ENCODE data around the gene CAMTA1. TPM values are rescaled to one million over a fixed set of nuclear protein-coding genes. Genes with fewer than 3 reads are reported as not detected.

The CAMTA1 gene
- total RNA-seq, 1 experiment from 2014 or later, result 85.2 TPM

- no peak for TF ChIP-seq EZH2 (IDR thresholded peaks at IDR 0.05; ENCODE audit: borderline replicate concordance, low read depth, low read length, poor library complexity, severe bottlenecking)
- TF ChIP-seq, protein P1, sequence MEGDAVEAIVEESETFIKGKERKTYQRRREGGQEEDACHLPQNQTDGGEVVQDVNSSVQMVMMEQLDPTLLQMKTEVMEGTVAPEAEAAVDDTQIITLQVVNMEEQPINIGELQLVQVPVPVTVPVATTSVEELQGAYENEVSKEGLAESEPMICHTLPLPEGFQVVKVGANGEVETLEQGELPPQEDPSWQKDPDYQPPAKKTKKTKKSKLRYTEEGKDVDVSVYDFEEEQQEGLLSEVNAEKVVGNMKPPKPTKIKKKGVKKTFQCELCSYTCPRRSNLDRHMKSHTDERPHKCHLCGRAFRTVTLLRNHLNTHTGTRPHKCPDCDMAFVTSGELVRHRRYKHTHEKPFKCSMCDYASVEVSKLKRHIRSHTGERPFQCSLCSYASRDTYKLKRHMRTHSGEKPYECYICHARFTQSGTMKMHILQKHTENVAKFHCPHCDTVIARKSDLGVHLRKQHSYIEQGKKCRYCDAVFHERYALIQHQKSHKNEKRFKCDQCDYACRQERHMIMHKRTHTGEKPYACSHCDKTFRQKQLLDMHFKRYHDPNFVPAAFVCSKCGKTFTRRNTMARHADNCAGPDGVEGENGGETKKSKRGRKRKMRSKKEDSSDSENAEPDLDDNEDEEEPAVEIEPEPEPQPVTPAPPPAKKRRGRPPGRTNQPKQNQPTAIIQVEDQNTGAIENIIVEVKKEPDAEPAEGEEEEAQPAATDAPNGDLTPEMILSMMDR (conservative IDR thresholded peaks at IDR 0.05; ENCODE audit: low read depth, low read length), result peak; percentile 82
- H3K27me3 ChIP-seq (replicated peaks; ENCODE audit: insufficient read depth, low read depth, low read length, poor library complexity), result no peaks in the 10 kb centered on the region
- POLR2A ChIA-PET (ENCODE audit: low non-redundant PET), result no interaction called here
- H3K9me3 ChIP-seq (ENCODE audit: low read depth, low read length, poor library complexity, severe bottlenecking), result no peaks in the 10 kb centered on the region
- BruUV-seq (replicated peaks), result no TSS peak
- no peaks in the 10 kb centered on the region for H3K36me3 ChIP-seq (ENCODE audit: insufficient read depth, low read length, poor library complexity, severe bottlenecking)
- no peaks in the 10 kb centered on the region for H3K4me1 ChIP-seq (ENCODE audit: insufficient read depth, low read length, poor library complexity, severe bottlenecking)
- CTCF ChIA-PET, result no interaction called here
- H3K4me3 ChIP-seq (ENCODE audit: low read depth, low read length, poor library complexity, severe bottlenecking), result no peak overlapping the region
- intact Hi-C loops (cut with micrococcal nuclease; ENCODE audit: unreplicated experiment), result loop anchor here (2.0 to 10.0 kb wide), 2 partner anchors 95 to 165 kb away; no protein-coding TSS in a partner anchor
- peak; percentile 66 for DNase-seq (ENCODE audit: low spot score)
- no peak overlapping the region for H3K27ac ChIP-seq (ENCODE audit: low read depth, low read length, poor library complexity, severe bottlenecking)
These were observed 104.7 kb downstream of the CAMTA1 start for GRCh38 chr1:6889875-6890480.

- ChIA-PET CTCF (no interaction called here), POLR2A (ENCODE audit: low non-redundant PET) (no interaction called here)
- Histone ChIP-seq H3K27me3 (replicated peaks; ENCODE audit: insufficient read depth, low read depth, low read length, poor library complexity) (no peaks in the 10 kb centered on the region), H3K9me3 (ENCODE audit: low read depth, low read length, poor library complexity, severe bottlenecking) (no peaks in the 10 kb centered on the region), H3K4me3 (ENCODE audit: low read depth, low read length, poor library complexity, severe bottlenecking) (no peak overlapping the region), H3K27ac (ENCODE audit: low read depth, low read length, poor library complexity, severe bottlenecking) (no peak overlapping the region), H3K4me1 (ENCODE audit: insufficient read depth, low read length, poor library complexity, severe bottlenecking) (no peaks in the 10 kb centered on the region), H3K36me3 (ENCODE audit: insufficient read depth, low read length, poor library complexity, severe bottlenecking) (no peaks in the 10 kb centered on the region)
- intact Hi-C loops (cut with micrococcal nuclease; ENCODE audit: unreplicated experiment), result loop anchor here (2.0 to 10.0 kb wide), 2 partner anchors 96 to 166 kb away; no protein-coding TSS in a partner anchor
- DNase-seq (ENCODE audit: low spot score), result no peak
- BruUV-seq (replicated peaks), result no TSS peak
- TF ChIP-seq EZH2 (IDR thresholded peaks at IDR 0.05; ENCODE audit: borderline replicate concordance, low read depth, low read length, poor library complexity, severe bottlenecking), result no peak
- TF ChIP-seq, protein P1 (conservative IDR thresholded peaks at IDR 0.05; ENCODE audit: low read depth, low read length), result no peak
These were observed 105.4 kb downstream of the CAMTA1 start for GRCh38 chr1:6890686-6891085.

DNA sequence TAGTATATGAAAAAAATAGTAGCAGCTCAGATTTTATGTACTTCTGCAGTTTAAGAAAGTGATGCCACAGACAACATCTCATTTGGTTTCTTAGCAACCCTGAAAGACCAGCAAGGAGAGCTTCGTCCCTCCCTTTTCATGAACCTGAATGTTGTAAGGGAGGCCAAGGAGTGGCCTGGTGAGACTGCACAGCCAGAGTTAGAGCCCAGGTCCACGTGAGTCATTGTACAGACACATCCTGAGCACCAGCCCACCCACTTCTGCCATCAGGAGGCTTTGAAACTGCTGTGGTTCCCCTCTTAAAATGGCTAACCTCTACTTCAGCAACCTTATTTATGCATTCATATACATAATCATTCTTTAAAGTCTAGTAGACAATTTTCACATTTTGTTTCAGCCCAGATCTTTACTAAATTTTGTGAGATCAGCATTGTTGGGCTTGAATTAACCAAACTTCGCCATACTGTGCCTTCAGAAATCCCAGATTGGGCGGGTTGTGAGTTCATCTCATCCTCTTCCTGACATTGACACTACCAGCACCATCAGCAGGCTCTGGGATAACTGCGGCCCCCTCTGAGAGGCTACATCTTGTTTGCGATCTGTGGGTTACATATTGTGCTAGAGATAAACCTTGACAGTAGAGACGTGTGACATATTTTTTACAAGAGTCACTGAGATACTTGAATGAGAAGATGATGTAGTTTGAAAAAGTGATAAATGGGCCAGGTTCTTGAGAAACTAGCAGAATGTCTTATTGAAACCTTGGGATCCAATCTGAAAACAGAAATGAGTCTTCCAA is 106.7 kb downstream of the CAMTA1 start:
- intact Hi-C loops (cut with micrococcal nuclease; ENCODE audit: unreplicated experiment), result loop anchor here (2.0 to 10.0 kb wide), 2 partner anchors 97 to 167 kb away; no protein-coding TSS in a partner anchor
- no peaks in the 10 kb centered on the region for H3K4me1 ChIP-seq (ENCODE audit: insufficient read depth, low read length, poor library complexity, severe bottlenecking)
- H3K27me3 ChIP-seq (replicated peaks; ENCODE audit: insufficient read depth, low read depth, low read length, poor library complexity), result no peaks in the 10 kb centered on the region
- no peak overlapping the region for H3K27ac ChIP-seq (ENCODE audit: low read depth, low read length, poor library complexity, severe bottlenecking)
- TF ChIP-seq EZH2 (IDR thresholded peaks at IDR 0.05; ENCODE audit: borderline replicate concordance, low read depth, low read length, poor library complexity, severe bottlenecking), result no peak
- H3K36me3 ChIP-seq (ENCODE audit: insufficient read depth, low read length, poor library complexity, severe bottlenecking), result no peaks in the 10 kb centered on the region
- CTCF ChIA-PET, result no interaction called here
- POLR2A ChIA-PET (ENCODE audit: low non-redundant PET), result no interaction called here
- H3K4me3 ChIP-seq (ENCODE audit: low read depth, low read length, poor library complexity, severe bottlenecking), result no peak overlapping the region
- DNase-seq (ENCODE audit: low spot score), result no peak
- no TSS peak for BruUV-seq (replicated peaks)
- no peaks in the 10 kb centered on the region for H3K9me3 ChIP-seq (ENCODE audit: low read depth, low read length, poor library complexity, severe bottlenecking)

Measured in A673 (cell line).